Sigmoid colon (tissue), 3 donors: ENCODE data around the gene BEX4.

Experiments used
- CTCF ChIP-seq, 4 experiments: fragments of 450-650 bp in 3 of 4; fragments of 200-600 bp in 1 of 4; IDR thresholded peaks; one replicate each; pipeline ENCODE4 v1.5.1; 2016 to 2019; ENCODE audit warnings: antibody characterized with exemption in 4 of 4, mild to moderate bottlenecking in 3 of 4, moderate library complexity in 2 of 4
- POLR2A ChIP-seq, 2 donors: fragments of 450-650 bp; IDR thresholded peaks; one replicate each; pipeline ENCODE4 v1.6.1; 2016; ENCODE audit warnings: antibody characterized with exemption in 2 of 2, mild to moderate bottlenecking in 2 of 2, moderate library complexity in 2 of 2

- TF ChIP-seq POLR2A (IDR thresholded peaks at IDR 0.05), result no peak
- TF ChIP-seq CTCF (IDR thresholded peaks at IDR 0.05), result peak in 2 of 4 experiments; percentile 7 to 30
These were observed 33.6 kb downstream of the BEX4 start for GRCh38 chrX:103248553-103248952.
